GM18507 (cell line): ENCODE data around the gene TECR.
"Not testable (repeated sequence)": the region's sequence is repeated elsewhere in the genome, so short reads cannot be mapped to it uniquely, and the experiment has no call there.

Experiments used
- DNase-seq: peaks from one replicate; pipeline ENCODE4 v3.0.0; 2011; ENCODE audit warnings: low read depth; ENCODE audit not compliant: insufficient read length; ENCODE audit errors: extremely low spot score
- FAIRE-seq: peaks from 2 replicates; lab custom pipeline; 2011; peaks lifted over from hg19 to GRCh38; lab: Jason Lieb, UNC

The TECR gene

GRCh38 chr19:14528419-14529253, 758 bp upstream of the TECR start:
- no peak for DNase-seq
- no peak for FAIRE-seq

GRCh38 chr19:14530005-14530348, 583 bp downstream of the TECR start:
- FAIRE-seq (no peak), DNase-seq (no peak)

GRCh38 chr19:14530506-14530905, 1.1 kb downstream of the TECR start:
- FAIRE-seq, result no peak

GRCh38 chr19:14533450-14533849, 4.1 kb downstream of the TECR start:
- FAIRE-seq (no peak), DNase-seq (no peak)

More at GRCh38 chr19:14530506-14530905, 1.1 kb downstream of the TECR start:
- no peak for DNase-seq

GRCh38 chr19:14536926-14537692, 7.7 kb downstream of the TECR start:
- FAIRE-seq, result no peak
- no peak for DNase-seq

- no peak for FAIRE-seq
- DNase-seq, result no peak
Measured at GRCh38 chr19:14540741-14541525, 11.5 kb downstream of the TECR start.

- not testable (repeated sequence) for DNase-seq, FAIRE-seq
Measured at GRCh38 chr19:14541979-14542378, 12.6 kb downstream of the TECR start.

- FAIRE-seq (no peak), DNase-seq (no peak)
Measured at GRCh38 chr19:14542711-14543328, 13.4 kb downstream of the TECR start.

GRCh38 chr19:14544047-14544446, 14.7 kb downstream of the TECR start:
- DNase-seq, result no peak
- no peak for FAIRE-seq

- DNase-seq (no peak), FAIRE-seq (no peak)
Measured at GRCh38 chr19:14544977-14545715, 15.8 kb downstream of the TECR start.

- FAIRE-seq (no peak), DNase-seq (no peak)
Measured at GRCh38 chr19:14545716-14546082, 16.3 kb downstream of the TECR start.

- DNase-seq, result no peak
- FAIRE-seq, result no peak
Measured at GRCh38 chr19:14550201-14550754, 20.9 kb downstream of the TECR start.

- FAIRE-seq, DNase-seq: not testable (repeated sequence)
Measured at GRCh38 chr19:14551134-14552005, 22.0 kb downstream of the TECR start.

GRCh38 chr19:14552006-14552360, 22.6 kb downstream of the TECR start:
- FAIRE-seq, DNase-seq: not testable (repeated sequence)

GRCh38 chr19:14553042-14553938, 23.9 kb downstream of the TECR start:
- DNase-seq (no peak), FAIRE-seq (no peak)

- DNase-seq, result no peak
Measured at GRCh38 chr19:14553939-14554243, 24.5 kb downstream of the TECR start.

GRCh38 chr19:14554382-14554812, 25.0 kb downstream of the TECR start:
- DNase-seq (no peak), FAIRE-seq (no peak)

More at GRCh38 chr19:14553939-14554243, 24.5 kb downstream of the TECR start:
- no peak for FAIRE-seq
